ENCODE results near the gene DDX11.
"Not testable (repeated sequence)": the region's sequence is repeated elsewhere in the genome, so short reads cannot be mapped to it uniquely, and the experiment has no call there.

The DDX11 gene

GRCh38 chr12:31073527-31074332 lies at the start of gene DDX11:
DDX11 (plus strand) TSS chr12:31073860; CDS start chr12:31078394, 4,534 bp downstream.
- peak; percentile 95 for DNase-seq (ENCODE audit: low spot score)

DNA sequence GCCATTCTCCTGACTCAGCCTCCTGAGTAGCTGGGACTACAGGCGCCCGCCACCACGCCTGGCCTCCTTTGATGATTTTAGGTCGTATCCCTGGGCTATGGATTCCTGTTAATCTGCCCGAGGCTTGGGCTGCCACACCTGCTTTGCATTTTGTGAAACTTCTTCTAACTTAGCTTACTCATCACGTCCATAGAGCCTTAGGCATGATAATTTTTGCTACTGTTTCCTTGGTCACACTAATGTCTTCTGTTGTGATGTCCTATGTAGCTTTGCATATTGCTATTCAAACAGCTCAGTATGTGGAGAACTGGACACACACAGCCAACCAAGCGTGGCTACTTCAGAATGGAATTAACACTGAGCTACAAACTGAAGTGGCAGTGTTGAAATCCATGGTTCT lies 47.5 kb upstream of the DDX11 start:
- no peak for DNase-seq (ENCODE audit: low spot score)

- DNase-seq (ENCODE audit: low spot score) = not testable (repeated sequence)
Measured at GRCh38 chr12:31027006-31027405, 46.7 kb upstream of the DDX11 start.

DNA sequence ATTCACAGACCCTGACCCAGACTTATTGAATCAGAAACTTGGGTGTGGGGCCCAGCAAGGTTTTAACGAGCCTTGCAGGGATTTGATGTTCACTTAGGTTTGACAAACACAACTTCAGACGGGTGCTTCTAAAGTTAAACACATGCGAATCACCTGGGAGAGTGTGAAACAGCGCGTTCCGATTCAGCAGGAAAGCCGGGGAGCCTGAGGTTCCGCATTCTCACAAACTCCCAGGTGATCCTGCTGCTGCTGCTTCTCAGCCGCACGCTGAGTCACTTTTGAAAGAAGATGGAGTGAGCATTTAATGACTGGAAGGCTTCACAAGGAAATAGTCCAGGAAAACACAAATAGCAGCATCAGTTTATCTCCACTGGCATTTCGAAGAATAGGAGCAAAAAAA lies 44.2 kb upstream of the DDX11 start:
- no peak for DNase-seq (ENCODE audit: low spot score)

DNA sequence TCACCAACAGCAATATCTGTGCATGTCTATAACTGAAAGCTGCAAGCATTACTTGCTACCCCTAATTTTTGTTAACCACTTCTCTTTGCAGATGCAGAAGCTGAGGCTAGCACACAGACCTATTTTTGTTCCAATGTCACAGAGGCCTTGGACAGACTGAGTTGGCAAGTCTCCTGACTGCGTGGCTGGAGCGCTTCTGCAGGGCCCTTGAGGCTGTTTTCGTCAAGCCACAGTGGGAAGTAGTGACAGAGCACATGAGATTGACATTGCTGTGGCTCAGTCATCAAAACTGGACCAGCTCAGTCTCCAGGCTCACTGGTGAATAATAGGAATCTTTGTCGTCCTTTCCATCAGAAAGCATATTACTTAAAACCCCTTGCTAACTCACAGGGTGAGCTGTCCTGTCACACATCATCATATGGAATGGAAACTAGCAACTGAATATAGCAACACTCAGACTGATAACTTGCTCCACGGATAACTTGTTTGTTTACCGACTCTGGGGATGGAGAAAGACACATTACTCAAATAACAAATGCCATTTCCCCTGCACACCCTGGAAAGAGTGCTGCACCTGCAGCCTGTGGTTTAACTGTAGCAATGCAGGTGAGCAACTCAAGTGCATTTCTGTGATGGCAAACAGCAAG lies 43.6 kb upstream of the DDX11 start:
- no peak for DNase-seq (ENCODE audit: low spot score)

DNA sequence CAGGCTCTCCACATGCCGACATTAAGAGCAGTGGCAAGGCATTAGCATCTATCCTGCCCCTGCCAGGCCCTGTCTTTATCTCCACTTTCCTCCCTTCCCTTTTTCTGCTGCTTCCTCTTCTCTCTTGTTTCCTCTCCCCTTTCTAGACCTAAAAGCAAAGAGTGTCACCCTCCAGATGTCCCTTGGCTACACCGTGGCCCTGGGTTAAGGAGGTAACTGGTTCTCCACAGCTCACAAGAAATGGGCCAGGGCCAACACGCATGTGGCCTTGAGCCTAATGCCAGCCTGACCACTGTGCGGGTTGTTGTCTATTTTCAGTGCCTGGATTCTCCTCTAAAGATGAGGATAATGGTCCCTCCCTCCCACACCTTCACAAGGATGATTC lies 41.7 kb upstream of the DDX11 start:
- DNase-seq (ENCODE audit: low spot score) = no peak

- DNase-seq (ENCODE audit: low spot score) = no peak
Measured at GRCh38 chr12:31033146-31033545, 40.5 kb upstream of the DDX11 start.

DNA sequence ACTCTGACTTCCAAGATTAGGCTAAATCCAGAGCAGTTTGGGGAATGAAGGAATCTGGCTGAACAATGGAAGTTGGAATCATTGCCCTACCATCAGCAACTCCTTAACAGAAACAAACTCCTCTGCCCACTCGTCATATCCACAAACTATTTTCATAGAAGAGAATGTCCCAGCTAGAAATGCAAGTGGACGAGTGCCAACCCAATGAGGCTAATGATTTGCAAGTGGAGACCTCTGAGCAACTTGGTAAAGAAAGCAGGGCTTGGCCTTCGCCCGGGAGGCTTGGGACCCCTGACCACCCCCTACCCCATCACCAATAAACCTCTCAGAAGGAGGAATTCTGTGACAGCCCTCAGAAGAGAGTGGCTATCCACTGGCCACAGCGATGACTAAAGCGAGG lies 40.0 kb upstream of the DDX11 start:
- no peak for DNase-seq (ENCODE audit: low spot score)

GRCh38 chr12:31034372-31034771 lies 39.3 kb upstream of the DDX11 start:
- DNase-seq (ENCODE audit: low spot score) = no peak

DNA sequence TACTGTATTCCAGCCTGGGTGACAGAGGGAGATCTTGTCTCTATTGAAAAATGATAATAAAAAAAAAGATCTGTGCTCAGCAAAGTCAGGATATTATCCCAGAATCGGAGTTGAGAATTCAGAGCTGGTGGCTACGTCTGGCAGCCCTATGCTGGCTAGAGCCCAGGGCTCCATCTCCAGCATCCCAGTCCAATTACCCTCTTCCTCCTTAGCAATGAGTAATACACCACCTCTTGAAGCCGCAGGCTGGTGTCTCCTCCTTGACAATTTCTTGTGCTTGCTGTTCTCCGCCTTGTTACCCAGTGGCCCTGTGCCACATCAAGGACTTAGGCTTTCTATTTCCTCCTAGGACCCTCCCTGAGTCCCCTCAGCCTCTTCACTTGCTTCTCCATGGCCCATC lies 38.4 kb upstream of the DDX11 start:
- DNase-seq (ENCODE audit: low spot score) = no peak

DNA sequence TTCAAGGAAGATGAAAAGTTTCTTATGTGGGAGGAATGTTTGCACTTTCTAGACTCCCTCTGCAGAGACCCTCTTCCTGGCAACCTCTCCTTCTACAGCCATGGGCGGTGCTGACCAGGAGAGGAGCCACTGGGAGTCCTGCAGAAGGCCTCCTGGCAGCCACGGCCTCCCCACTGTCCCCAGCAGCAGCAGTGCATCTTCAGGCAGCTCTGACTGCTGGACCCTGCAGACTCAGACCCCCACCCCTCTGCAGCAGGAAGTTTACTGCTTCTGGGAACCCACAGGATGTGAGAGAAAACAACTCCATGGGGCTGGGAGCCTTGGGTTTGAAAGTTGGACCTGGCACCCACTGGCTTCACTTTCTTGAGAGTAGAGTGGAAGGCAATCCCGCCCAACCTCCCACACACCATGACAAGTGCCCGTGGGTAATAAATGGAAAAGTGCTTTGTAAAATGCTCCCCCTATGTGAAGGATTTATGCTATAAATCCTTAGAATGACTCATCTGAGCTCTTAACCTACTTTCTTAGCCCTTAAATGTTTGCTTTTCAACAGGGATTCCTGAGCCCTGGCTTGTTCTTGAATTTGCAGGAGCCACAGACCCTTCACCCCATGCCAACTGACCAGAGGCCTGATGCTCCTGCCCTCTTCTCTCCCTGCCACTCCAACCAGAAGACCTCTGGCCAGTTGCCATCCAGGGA lies 37.5 kb upstream of the DDX11 start:
- no peak for DNase-seq (ENCODE audit: low spot score)

GRCh38 chr12:31037028-31037427 lies 36.6 kb upstream of the DDX11 start:
- DNase-seq (ENCODE audit: low spot score) = no peak

GRCh38 chr12:31037931-31038330 lies 35.7 kb upstream of the DDX11 start:
- no peak for DNase-seq (ENCODE audit: low spot score)

DNA sequence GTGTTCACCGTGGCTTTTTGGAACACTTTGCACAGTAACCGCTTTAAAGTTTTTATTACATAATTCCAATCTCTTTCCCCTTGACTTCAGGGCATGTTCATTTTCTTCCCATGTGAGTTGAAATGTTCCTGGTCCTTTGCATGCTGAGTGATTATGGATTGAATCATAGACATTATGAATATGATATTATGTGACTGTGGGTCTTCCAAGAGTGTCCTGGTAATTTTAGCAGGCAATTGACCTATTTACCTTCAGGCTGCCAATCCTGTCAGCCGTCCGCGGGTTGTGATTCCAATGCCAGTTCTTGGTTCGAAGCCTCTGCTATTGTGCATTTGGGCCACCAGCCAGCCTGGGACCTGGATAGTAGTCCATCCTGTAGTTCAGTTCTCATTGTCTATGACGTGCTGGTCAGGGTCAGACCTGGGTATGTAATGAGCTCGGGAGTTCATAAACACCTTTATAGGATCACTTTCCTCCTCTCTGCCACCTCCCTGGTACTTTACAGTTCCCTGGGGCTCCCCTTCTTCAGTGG lies 32.6 kb upstream of the DDX11 start:
- DNase-seq (ENCODE audit: low spot score) = no peak

DNA sequence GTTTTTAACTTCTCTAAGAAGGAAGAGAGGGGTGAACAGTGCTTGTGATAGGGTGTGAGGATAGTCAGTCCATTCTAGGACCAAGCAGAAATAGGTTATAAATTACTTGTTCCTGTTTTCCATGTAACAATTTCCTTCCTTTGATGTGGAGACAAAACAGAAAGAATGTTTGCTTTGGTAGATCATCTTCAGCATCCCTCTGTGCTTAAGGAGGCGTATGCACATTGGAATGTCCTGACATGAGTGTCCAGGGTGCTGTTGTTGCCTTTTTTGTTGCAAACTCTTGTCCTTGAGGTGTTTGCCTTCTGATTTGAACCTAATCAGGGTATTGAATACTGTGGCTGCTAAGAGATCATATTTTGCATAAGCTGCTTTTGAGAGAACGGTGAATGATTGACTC lies 23.5 kb upstream of the DDX11 start:
- not testable (repeated sequence) for DNase-seq (ENCODE audit: low spot score)

DNA sequence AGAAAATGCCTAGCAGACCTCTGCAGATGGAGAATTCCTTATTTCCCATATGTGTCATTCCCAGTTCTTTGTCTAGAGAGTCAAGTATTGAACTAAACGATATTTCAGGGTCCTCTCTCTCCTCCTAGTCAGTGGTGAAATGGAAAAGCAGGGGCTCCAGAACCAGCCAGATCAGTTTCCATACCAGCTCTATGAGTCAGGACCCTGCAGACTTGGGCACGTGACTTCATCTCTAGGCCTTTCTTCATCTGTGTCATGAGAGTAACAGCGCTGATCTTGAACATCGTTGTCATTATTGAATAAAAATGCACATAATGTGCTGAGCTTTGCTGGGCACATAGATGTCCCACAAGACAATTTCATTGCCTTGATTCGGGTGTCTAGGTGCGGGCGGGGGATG lies 23.1 kb upstream of the DDX11 start:
- not testable (repeated sequence) for DNase-seq (ENCODE audit: low spot score)

GRCh38 chr12:31051692-31052091 lies 22.0 kb upstream of the DDX11 start:
- DNase-seq (ENCODE audit: low spot score) = not testable (repeated sequence)

GRCh38 chr12:31052121-31052520 lies 21.5 kb upstream of the DDX11 start:
- not testable (repeated sequence) for DNase-seq (ENCODE audit: low spot score)

DNA sequence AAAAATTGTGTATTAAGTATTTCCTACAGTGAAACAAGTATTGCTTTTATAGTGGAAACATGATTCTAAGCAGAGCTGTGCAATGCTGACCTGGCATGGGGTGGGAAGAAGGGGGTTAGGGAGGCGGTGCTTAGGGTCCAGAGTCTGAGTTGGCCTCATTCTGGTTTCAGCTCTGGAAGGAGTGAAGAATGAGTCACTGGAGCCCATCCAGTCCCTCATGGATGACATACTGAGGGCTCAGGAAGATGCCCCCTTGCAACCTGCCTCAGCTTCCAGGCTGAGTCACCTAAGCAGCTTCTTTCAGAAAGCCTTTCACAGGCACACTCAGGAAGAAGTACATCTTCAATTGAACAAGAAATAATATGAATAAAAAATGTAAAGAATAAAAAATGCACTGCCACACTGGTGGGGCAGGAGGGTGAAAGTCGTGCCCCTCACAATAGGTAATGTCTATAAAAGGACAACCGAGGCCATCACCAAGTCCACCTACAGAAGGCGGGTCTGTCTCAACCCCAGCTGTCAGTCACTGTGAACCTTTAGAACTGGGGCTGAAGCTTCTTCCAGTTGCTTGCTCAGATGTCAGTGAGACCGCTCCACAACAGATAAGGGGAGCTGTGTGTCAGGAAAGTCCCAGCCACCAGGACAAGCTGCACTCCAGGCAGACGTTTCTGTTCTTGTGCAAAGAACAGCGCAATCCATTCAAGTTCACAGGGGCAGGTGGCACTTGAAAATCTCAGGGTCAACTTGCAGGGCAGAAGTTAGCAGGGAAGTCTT lies 20.8 kb upstream of the DDX11 start:
- not testable (repeated sequence) for DNase-seq (ENCODE audit: low spot score)

DNA sequence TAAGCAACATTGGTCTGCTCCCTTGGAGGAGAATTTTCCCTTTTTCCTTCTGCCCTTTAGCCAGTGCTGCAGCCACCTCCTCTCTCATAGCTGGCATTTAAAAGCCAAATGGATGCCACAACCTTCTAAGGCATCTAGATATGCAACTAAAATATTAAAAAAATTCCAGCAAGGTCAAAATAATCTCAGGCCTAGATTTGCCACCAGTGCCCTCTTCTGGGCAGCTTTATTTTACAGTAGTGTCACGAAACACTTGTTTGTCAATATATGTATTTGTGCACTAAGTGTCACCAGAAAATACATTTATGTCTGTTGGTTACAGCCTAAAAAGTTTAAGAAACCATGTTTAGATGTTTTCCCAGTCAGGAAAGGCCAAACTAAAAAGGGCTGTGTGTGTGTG lies 19.7 kb upstream of the DDX11 start:
- not testable (repeated sequence) for DNase-seq (ENCODE audit: low spot score)

DNA sequence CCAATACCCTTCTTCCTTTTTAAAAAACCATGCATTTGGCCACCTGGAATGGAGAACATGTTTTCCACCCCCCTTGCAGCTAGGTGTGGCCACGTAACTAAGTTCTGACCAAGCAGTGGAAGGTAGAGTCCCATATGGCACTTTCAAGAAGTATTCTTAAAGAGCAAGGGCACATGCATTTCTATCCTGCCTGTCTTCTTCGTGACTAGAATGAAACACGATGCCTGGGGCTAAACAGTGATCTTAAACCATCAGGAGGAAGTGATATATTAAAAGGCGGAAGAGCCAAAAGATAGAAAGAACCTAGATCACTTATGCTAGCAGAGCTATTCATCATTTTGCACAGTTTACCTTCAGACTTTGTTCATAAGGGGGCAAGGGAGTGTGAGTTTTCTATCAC lies 16.0 kb upstream of the DDX11 start:
- no peak for DNase-seq (ENCODE audit: low spot score)

- not testable (repeated sequence) for DNase-seq (ENCODE audit: low spot score)
Measured at GRCh38 chr12:31066196-31066595, 7.5 kb upstream of the DDX11 start.

Data from AG08396 (cell line).